Vagina (tissue), 2 donors: ENCODE data around the gene SSU72. TPM values are rescaled to one million over a fixed set of nuclear protein-coding genes. Genes with fewer than 3 reads are reported as not detected.

Experiments used
- DNase-seq, 2 donors: peaks; one replicate each; pipeline ENCODE4 v3.0.0-alpha.2; 2017; ENCODE audit errors: extremely low spot score in 2 of 2
- H3K27ac ChIP-seq: fragments of 200-600 bp; sonication (generic); one replicate; pipeline ENCODE4 v1.5.1; 2019
- H3K27me3 ChIP-seq: fragments of 200-600 bp; sonication (generic); one replicate; pipeline ENCODE4 v1.5.1; 2019
- H3K36me3 ChIP-seq, 2 donors: fragments of 200-600 bp; sonication (generic); one replicate each; pipeline ENCODE4 v1.5.1; 2017 to 2019
- H3K4me1 ChIP-seq: fragments of 200-600 bp; sonication (generic); one replicate; pipeline ENCODE4 v1.5.1; 2019
- H3K4me3 ChIP-seq, 2 donors: fragments of 200-600 bp; sonication (generic); 1 replicate in 1 of 2; 2 replicates in 1 of 2; pipeline ENCODE4 v1.5.1; 2016 to 2019
- H3K9me3 ChIP-seq: fragments of 200-600 bp; sonication (generic); one replicate; pipeline ENCODE4 v1.5.1; 2019
- POLR2A ChIP-seq, 2 donors: fragments of 450-650 bp; IDR thresholded peaks; one replicate each; pipeline ENCODE4 v1.6.1; 2017; ENCODE audit warnings: antibody characterized with exemption in 2 of 2, mild to moderate bottlenecking in 2 of 2, moderate library complexity in 2 of 2
- POLR2AphosphoS5 ChIP-seq, 2 donors: sonication (generic); formaldehyde crosslinking; IDR thresholded peaks; one replicate each; pipeline ENCODE4 v1.9.0; 2017; ENCODE audit warnings: antibody characterized with exemption in 2 of 2, mild to moderate bottlenecking in 2 of 2, low read depth in 1 of 2; ENCODE audit not compliant: insufficient read depth in 1 of 2
- intact Hi-C: fragments of 100-400 bp; cut with DNase I; formaldehyde crosslinking; loops from one replicate; pipeline ENCODE4 v1.15.1; 2023
- total RNA-seq: library from RNA; depleted of rRNA; stranded (reverse); fragments of >200 nt; gene quantifications from one replicate; pipeline ENCODE4 v1.2.3, GENCODE V29; 2016
- TF ChIP-seq, protein P1 (sequence below), 3 experiments: fragments of 450-650 bp in 2 of 3; fragments of 200-600 bp in 1 of 3; sonication (generic) in 1 of 3; IDR thresholded peaks; one replicate each; pipeline ENCODE4 v1.5.1; 2017 to 2019; ENCODE audit warnings: antibody characterized with exemption in 3 of 3, mild to moderate bottlenecking in 2 of 3, moderate library complexity in 2 of 3

SSU72 gene
- total RNA-seq, 1 donor from 2014 or later, result 105 TPM

DNA sequence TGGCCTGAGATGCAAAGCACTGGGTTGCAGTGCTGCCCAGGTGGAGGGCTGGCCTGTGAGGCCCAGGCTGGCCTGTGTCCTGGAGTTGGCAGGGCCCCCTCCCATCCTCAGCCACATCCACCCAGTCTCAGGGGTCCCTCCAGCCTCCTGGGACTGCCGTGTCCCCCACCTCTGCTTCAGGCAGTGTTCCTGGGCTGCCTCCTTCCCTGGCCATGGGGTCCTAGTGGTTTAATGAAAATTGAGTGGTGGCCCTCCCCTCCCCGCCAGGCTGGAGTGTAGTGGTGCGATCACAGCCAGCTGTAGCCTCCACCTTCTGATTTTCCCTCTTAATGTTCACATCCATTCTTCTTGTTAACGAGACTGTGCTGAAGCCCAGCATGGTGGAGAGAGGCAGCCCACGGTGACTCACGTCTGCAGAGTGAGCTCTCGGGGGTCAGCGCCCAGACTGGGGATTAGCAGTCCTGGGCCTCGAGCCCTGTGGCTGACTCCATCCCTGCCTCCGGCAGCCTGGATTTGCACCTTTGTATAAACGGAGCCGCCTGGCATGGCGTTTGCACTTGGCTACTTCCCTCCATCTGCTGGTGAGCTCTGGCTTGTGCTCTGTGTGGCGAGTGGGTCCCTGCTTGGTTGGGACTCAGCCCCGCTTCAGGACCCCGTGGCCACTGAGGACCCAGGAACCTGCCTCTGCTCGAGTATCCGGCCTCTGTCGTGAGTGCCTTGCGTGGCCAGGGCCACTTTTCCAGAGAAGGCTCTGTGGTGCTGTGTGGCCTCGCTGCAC is 47.5 kb upstream of the SSU72 start:
- DNase-seq, result no peak

DNA sequence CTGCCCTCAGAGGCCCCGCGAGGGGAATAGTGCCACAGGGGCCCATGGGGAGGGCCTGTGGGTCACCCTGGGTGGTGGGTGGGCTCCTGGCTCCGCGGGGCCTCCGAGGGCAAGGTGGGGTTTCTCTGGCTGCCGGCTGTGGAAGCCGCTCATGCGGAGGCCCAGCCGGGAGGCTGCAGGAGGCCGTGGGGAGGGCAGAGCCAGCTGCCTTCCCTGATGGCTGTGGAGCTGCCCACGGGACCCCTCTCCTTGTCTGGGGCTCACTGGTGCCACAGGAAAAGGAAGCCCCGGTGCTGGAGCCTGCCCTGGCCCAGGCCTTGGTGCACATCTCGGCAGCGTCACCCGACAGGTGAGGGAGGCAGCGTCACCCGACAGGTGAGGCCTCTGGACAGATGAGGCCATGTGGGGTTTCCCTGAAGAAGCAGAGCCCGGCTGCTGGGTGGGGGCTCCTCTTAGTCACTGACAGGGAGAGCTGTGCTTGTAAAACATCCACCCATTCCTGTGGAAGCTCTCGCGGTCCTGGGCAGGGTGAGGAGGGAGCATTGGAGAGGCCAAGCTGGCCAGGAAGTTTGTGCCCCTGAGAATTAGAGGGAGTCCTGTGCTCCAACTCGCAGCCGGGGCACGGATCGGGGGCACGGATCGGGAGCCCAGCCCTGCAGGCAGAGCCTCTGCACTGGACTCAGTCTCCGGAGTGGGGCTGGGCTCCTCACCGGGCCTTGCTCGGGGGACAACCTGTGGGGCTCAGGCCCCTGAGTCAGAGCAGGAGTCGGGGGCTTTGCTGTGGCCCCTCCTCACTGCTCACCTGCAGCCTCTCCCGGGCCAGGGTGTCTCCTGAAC is 46.7 kb upstream of the SSU72 start:
- Histone ChIP-seq H3K4me3 (no peak overlapping the region), H3K27me3 (no peaks in the 10 kb centered on the region), H3K36me3 (peaks cover 0 to 9% of the 10 kb centered on the region in 2 donors), H3K27ac (no peak overlapping the region), H3K4me1 (peaks cover 20% of the 10 kb centered on the region), H3K9me3 (no peaks in the 10 kb centered on the region)
- no peak for DNase-seq
- TF ChIP-seq POLR2A (IDR thresholded peaks at IDR 0.05) (no peak), POLR2AphosphoS5 (IDR thresholded peaks at IDR 0.05; ENCODE audit: insufficient read depth in 1 of 2, low read depth in 1 of 2) (no peak)
- TF ChIP-seq, protein P1, sequence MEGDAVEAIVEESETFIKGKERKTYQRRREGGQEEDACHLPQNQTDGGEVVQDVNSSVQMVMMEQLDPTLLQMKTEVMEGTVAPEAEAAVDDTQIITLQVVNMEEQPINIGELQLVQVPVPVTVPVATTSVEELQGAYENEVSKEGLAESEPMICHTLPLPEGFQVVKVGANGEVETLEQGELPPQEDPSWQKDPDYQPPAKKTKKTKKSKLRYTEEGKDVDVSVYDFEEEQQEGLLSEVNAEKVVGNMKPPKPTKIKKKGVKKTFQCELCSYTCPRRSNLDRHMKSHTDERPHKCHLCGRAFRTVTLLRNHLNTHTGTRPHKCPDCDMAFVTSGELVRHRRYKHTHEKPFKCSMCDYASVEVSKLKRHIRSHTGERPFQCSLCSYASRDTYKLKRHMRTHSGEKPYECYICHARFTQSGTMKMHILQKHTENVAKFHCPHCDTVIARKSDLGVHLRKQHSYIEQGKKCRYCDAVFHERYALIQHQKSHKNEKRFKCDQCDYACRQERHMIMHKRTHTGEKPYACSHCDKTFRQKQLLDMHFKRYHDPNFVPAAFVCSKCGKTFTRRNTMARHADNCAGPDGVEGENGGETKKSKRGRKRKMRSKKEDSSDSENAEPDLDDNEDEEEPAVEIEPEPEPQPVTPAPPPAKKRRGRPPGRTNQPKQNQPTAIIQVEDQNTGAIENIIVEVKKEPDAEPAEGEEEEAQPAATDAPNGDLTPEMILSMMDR (IDR thresholded peaks at IDR 0.05), result no peak
- intact Hi-C loops, result no loop called here

More for the DNA sequence above, 47.5 kb upstream of the SSU72 start:
- Histone ChIP-seq H3K27ac (no peak overlapping the region), H3K4me1 (peaks cover 18% of the 10 kb centered on the region), H3K36me3 (peaks cover 0 to 9% of the 10 kb centered on the region in 2 donors), H3K27me3 (no peaks in the 10 kb centered on the region), H3K9me3 (no peaks in the 10 kb centered on the region), H3K4me3 (no peak overlapping the region)
- TF ChIP-seq, protein P1 (IDR thresholded peaks at IDR 0.05), result no peak
- TF ChIP-seq POLR2AphosphoS5 (IDR thresholded peaks at IDR 0.05; ENCODE audit: insufficient read depth in 1 of 2, low read depth in 1 of 2) (no peak), POLR2A (IDR thresholded peaks at IDR 0.05) (no peak)
- intact Hi-C loops, result no loop called here

- Histone ChIP-seq H3K36me3 (peaks cover 0 to 9% of the 10 kb centered on the region in 2 donors), H3K4me1 (peaks cover 22% of the 10 kb centered on the region), H3K9me3 (no peaks in the 10 kb centered on the region), H3K4me3 (no peak overlapping the region), H3K27ac (no peak overlapping the region), H3K27me3 (no peaks in the 10 kb centered on the region)
- no peak for DNase-seq
- intact Hi-C loops, result no loop called here
- TF ChIP-seq POLR2AphosphoS5 (IDR thresholded peaks at IDR 0.05; ENCODE audit: insufficient read depth in 1 of 2, low read depth in 1 of 2), result no peak
- TF ChIP-seq, protein P1 (IDR thresholded peaks at IDR 0.05), result no peak
- no peak for TF ChIP-seq POLR2A (IDR thresholded peaks at IDR 0.05)
These were observed 45.9 kb upstream of the SSU72 start for GRCh38 chr1:1620433-1621139.

GRCh38 chr1:1619917-1620361 is 45.3 kb upstream of the SSU72 start:
- no peak for DNase-seq
- Histone ChIP-seq H3K4me3 (no peak overlapping the region), H3K9me3 (no peaks in the 10 kb centered on the region), H3K27ac (no peak overlapping the region), H3K27me3 (no peaks in the 10 kb centered on the region), H3K36me3 (peaks cover 0 to 9% of the 10 kb centered on the region in 2 donors), H3K4me1 (peaks cover 23% of the 10 kb centered on the region)
- TF ChIP-seq POLR2AphosphoS5 (IDR thresholded peaks at IDR 0.05; ENCODE audit: insufficient read depth in 1 of 2, low read depth in 1 of 2) (no peak), POLR2A (IDR thresholded peaks at IDR 0.05) (no peak)
- TF ChIP-seq, protein P1 (IDR thresholded peaks at IDR 0.05), result no peak
- intact Hi-C loops, result no loop called here
